ENCODE measurements around the gene SLITRK2.

Gene SLITRK2

GRCh38 chrX:145823132-145823531 lies 5.5 kb downstream of the SLITRK2 start:
- no peak overlapping the region for H3K27ac ChIP-seq
- TF ChIP-seq CTCF (IDR thresholded peaks at IDR 0.05): no peak
- H3K4me1 ChIP-seq (ENCODE audit: control insufficient read depth in 1 of 2, insufficient read depth in 1 of 2, low read depth in 1 of 2, low read length in 1 of 2): no peaks in the 10 kb centered on the region
- H3K36me3 ChIP-seq: no peaks in the 10 kb centered on the region
- no peaks in the 10 kb centered on the region for H3K9me3 ChIP-seq
- H3K4me3 ChIP-seq (ENCODE audit: low read depth in 1 of 2, low read length in 1 of 2): no peak overlapping the region
- H3K27me3 ChIP-seq: peaks cover 53% of the 10 kb centered on the region

GRCh38 chrX:145825896-145826295 lies 8.3 kb downstream of the SLITRK2 start:
- H3K9me3 ChIP-seq: no peaks in the 10 kb centered on the region
- no peaks in the 10 kb centered on the region for H3K4me1 ChIP-seq (ENCODE audit: control insufficient read depth in 1 of 2, insufficient read depth in 1 of 2, low read depth in 1 of 2, low read length in 1 of 2)
- no peak for TF ChIP-seq CTCF (IDR thresholded peaks at IDR 0.05)
- no peak overlapping the region for H3K27ac ChIP-seq
- H3K4me3 ChIP-seq (ENCODE audit: low read depth in 1 of 2, low read length in 1 of 2): no peak overlapping the region
- H3K36me3 ChIP-seq: no peaks in the 10 kb centered on the region
- peaks cover 25% of the 10 kb centered on the region for H3K27me3 ChIP-seq

GRCh38 chrX:145826466-145826865 lies 8.8 kb downstream of the SLITRK2 start:
- no peak overlapping the region for H3K4me3 ChIP-seq (ENCODE audit: low read depth in 1 of 2, low read length in 1 of 2)
- H3K4me1 ChIP-seq (ENCODE audit: control insufficient read depth in 1 of 2, insufficient read depth in 1 of 2, low read depth in 1 of 2, low read length in 1 of 2): no peaks in the 10 kb centered on the region
- TF ChIP-seq CTCF (IDR thresholded peaks at IDR 0.05): no peak
- peaks cover 19% of the 10 kb centered on the region for H3K27me3 ChIP-seq
- H3K9me3 ChIP-seq: no peaks in the 10 kb centered on the region
- H3K36me3 ChIP-seq: no peaks in the 10 kb centered on the region
- no peak overlapping the region for H3K27ac ChIP-seq

GRCh38 chrX:145832796-145833195 lies 15.2 kb downstream of the SLITRK2 start:
- Histone ChIP-seq H3K4me1 (ENCODE audit: control insufficient read depth in 1 of 2, insufficient read depth in 1 of 2, low read depth in 1 of 2, low read length in 1 of 2) (no peaks in the 10 kb centered on the region), H3K9me3 (no peaks in the 10 kb centered on the region), H3K27ac (no peak overlapping the region), H3K27me3 (no peaks in the 10 kb centered on the region), H3K4me3 (ENCODE audit: low read depth in 1 of 2, low read length in 1 of 2) (no peak overlapping the region), H3K36me3 (no peaks in the 10 kb centered on the region)
- TF ChIP-seq CTCF (IDR thresholded peaks at IDR 0.05): no peak

- H3K27ac ChIP-seq: no peak overlapping the region
- no peaks in the 10 kb centered on the region for H3K4me1 ChIP-seq (ENCODE audit: control insufficient read depth in 1 of 2, insufficient read depth in 1 of 2, low read depth in 1 of 2, low read length in 1 of 2)
- H3K9me3 ChIP-seq: no peaks in the 10 kb centered on the region
- no peak for TF ChIP-seq CTCF (IDR thresholded peaks at IDR 0.05)
- H3K27me3 ChIP-seq: no peaks in the 10 kb centered on the region
- no peak overlapping the region for H3K4me3 ChIP-seq (ENCODE audit: low read depth in 1 of 2, low read length in 1 of 2)
- H3K36me3 ChIP-seq: no peaks in the 10 kb centered on the region
These were observed 22.9 kb downstream of the SLITRK2 start for GRCh38 chrX:145840531-145840930.

All from neutrophil (primary cell).